H1 (cell line): ENCODE measurements around the gene PHRF1. TPM values are rescaled to one million over a fixed set of nuclear protein-coding genes. Genes with fewer than 3 reads are reported as not detected.

ENCODE experiments used
- CTCF ChIA-PET: fragments of 300-600 bp; sonication (Branson Sonifier 250); formaldehyde crosslinking; loops from one replicate; lab custom pipeline; 2021; ENCODE audit not compliant: partially characterized antibody; lab: Charles Lee
- POLR2A ChIA-PET: fragments of 300-600 bp; sonication (Branson Sonifier 250); formaldehyde crosslinking; loops from one replicate; lab custom pipeline; 2021; ENCODE audit warnings: inconsistent platforms; ENCODE audit not compliant: partially characterized antibody; lab: Charles Lee
- DNase-seq, 2 experiments: peaks; one replicate each; pipeline versions ENCODE4 v3.0.0 to v3.0.0-alpha.2; 2010 to 2022; ENCODE audit warnings: low spot score in 2 of 2, low read depth in 1 of 2, mixed read lengths in 1 of 2
- FAIRE-seq: peaks from 2 replicates; lab custom pipeline; 2011; peaks lifted over from hg19 to GRCh38; lab: Jason Lieb, UNC
- H2AFZ ChIP-seq: 2 replicates; pipeline ENCODE4 v1.8.1; 2012; ENCODE audit warnings: low read length, inconsistent platforms
- H2AK5ac ChIP-seq: 2 replicates; pipeline ENCODE4 v1.6.1; 2013; ENCODE audit warnings: low read depth, low read length
- H2BK120ac ChIP-seq: replicated peaks from 2 replicates; pipeline ENCODE3; 2013; ENCODE audit warnings: low read depth, low read length, inconsistent platforms
- H2BK12ac ChIP-seq: 2 replicates; pipeline ENCODE4 v1.6.1; 2013; ENCODE audit warnings: low read depth, low read length
- H2BK15ac ChIP-seq: 2 replicates; pipeline ENCODE4 v1.6.1; 2013; ENCODE audit warnings: low read length
- H2BK20ac ChIP-seq: 2 replicates; pipeline ENCODE4 v1.6.1; 2013; ENCODE audit warnings: low read length
- H2BK5ac ChIP-seq: 2 replicates; pipeline ENCODE4 v1.6.1; 2013; ENCODE audit warnings: low read depth, low read length
- H3K14ac ChIP-seq: 2 replicates; pipeline ENCODE4 v1.6.1; 2013; ENCODE audit warnings: inconsistent platforms; ENCODE audit not compliant: insufficient read length
- H3K18ac ChIP-seq: 2 replicates; pipeline ENCODE4 v1.6.1; 2013; ENCODE audit warnings: low read length; ENCODE audit errors: extremely low read depth
- H3K23ac ChIP-seq: 2 replicates; pipeline ENCODE4 v1.6.1; 2013; ENCODE audit warnings: inconsistent platforms; ENCODE audit not compliant: insufficient read length
- H3K23me2 ChIP-seq: 2 replicates; pipeline ENCODE4 v1.6.1; 2013; ENCODE audit warnings: low read depth, low read length
- H3K27ac ChIP-seq: 2 replicates; pipeline ENCODE4 v1.6.1; 2011; ENCODE audit warnings: low read depth, low read length, inconsistent platforms
- H3K27me3 ChIP-seq, 4 experiments: replicated peaks in 1 of 4; 1 replicate in 1 of 4; 2 replicates in 3 of 4; pipeline versions ENCODE4 v1.6.1 to v1.8.1; 2011 to 2013; ENCODE audit warnings: low read length in 3 of 4, mild to moderate bottlenecking in 3 of 4, inconsistent platforms in 2 of 4, mixed read lengths in 2 of 4, moderate library complexity in 1 of 4; ENCODE audit not compliant: control insufficient read depth in 3 of 4, insufficient read depth in 3 of 4; ENCODE audit errors: extremely low read depth in 1 of 4
- H3K36me3 ChIP-seq, 4 experiments: 2 replicates each; pipeline versions ENCODE4 v1.6.1 to v1.8.1; 2011 to 2013; ENCODE audit warnings: mild to moderate bottlenecking in 4 of 4, low read length in 3 of 4, moderate library complexity in 2 of 4, control low read depth in 1 of 4, inconsistent platforms in 1 of 4; ENCODE audit not compliant: insufficient read depth in 4 of 4, control insufficient read depth in 2 of 4
- H3K4ac ChIP-seq: replicated peaks from 2 replicates; pipeline ENCODE3; 2013; ENCODE audit warnings: low read length, low read depth, mixed read lengths, inconsistent platforms; ENCODE audit not compliant: insufficient read length
- H3K4me1 ChIP-seq, 4 experiments: replicated peaks in 1 of 4; 1 replicate in 1 of 4; 2 replicates in 3 of 4; pipeline versions ENCODE4 v1.6.1 to v1.8.1; 2011 to 2013; ENCODE audit warnings: low read length in 3 of 4, inconsistent platforms in 2 of 4, mixed read lengths in 1 of 4; ENCODE audit not compliant: insufficient read depth in 4 of 4, control insufficient read depth in 3 of 4
- H3K4me2 ChIP-seq, 2 experiments: 2 replicates each; pipeline versions ENCODE4 v1.6.1 to v1.8.1; 2011 to 2013; ENCODE audit warnings: low read depth in 2 of 2, low read length in 2 of 2, control low read depth in 1 of 2, inconsistent platforms in 1 of 2, mild to moderate bottlenecking in 1 of 2; ENCODE audit not compliant: insufficient read depth in 1 of 2
- H3K4me3 ChIP-seq, 4 experiments: fragments of 200-600, 300-600 bp in 1 of 4; sonication (generic), shearing (Covaris generic), sonication (Bioruptor Twin) in 1 of 4; 2 replicates each; pipeline versions ENCODE4 v1.5.1 to v1.8.1; 2011 to 2016; ENCODE audit warnings: low read length in 4 of 4, low read depth in 3 of 4, control low read depth in 2 of 4, inconsistent platforms in 2 of 4, mild to moderate bottlenecking in 2 of 4, mixed read lengths in 1 of 4, moderate library complexity in 1 of 4; ENCODE audit not compliant: insufficient read depth in 2 of 4; ENCODE audit errors: extremely low read depth in 1 of 4
- H3K56ac ChIP-seq: replicated peaks from 2 replicates; pipeline ENCODE3; 2013; ENCODE audit warnings: low read depth, mild to moderate bottlenecking, mixed read lengths, low read length, inconsistent platforms; ENCODE audit not compliant: insufficient read length
- H3K79me1 ChIP-seq: 2 replicates; pipeline ENCODE4 v1.6.1; 2013; ENCODE audit warnings: low read depth, low read length, control low read depth
- H3K79me2 ChIP-seq, 2 experiments: 2 replicates each; pipeline versions ENCODE4 v1.6.1 to v1.8.1; 2012 to 2013; ENCODE audit warnings: low read length in 2 of 2, mild to moderate bottlenecking in 2 of 2, inconsistent platforms in 1 of 2; ENCODE audit not compliant: insufficient read depth in 2 of 2, control insufficient read depth in 1 of 2
- H3K9ac ChIP-seq, 4 experiments: replicated peaks in 1 of 4; 1 replicate in 1 of 4; 2 replicates in 3 of 4; pipeline versions ENCODE4 v1.6.1 to v1.8.1; 2011 to 2013; ENCODE audit warnings: low read depth in 3 of 4, low read length in 3 of 4, control low read depth in 2 of 4, mild to moderate bottlenecking in 2 of 4, moderate library complexity in 2 of 4, inconsistent platforms in 1 of 4; ENCODE audit errors: extremely low read depth in 1 of 4
- H3K9me3 ChIP-seq, 2 experiments: 2 replicates each; pipeline versions ENCODE4 v1.6.1 to v1.8.1; 2012 to 2013; ENCODE audit warnings: mild to moderate bottlenecking in 2 of 2, moderate library complexity in 2 of 2, control low read depth in 1 of 2, inconsistent platforms in 1 of 2, low read depth in 1 of 2, low read length in 1 of 2, mixed read lengths in 1 of 2; ENCODE audit not compliant: insufficient read depth in 2 of 2
- H4K20me1 ChIP-seq, 2 experiments: replicated peaks in 1 of 2; 2 replicates each; pipeline versions ENCODE3 to v1.8.1; 2011 to 2013; ENCODE audit warnings: inconsistent platforms in 2 of 2, low read length in 2 of 2, mild to moderate bottlenecking in 1 of 2; ENCODE audit not compliant: insufficient read depth in 2 of 2, control insufficient read depth in 1 of 2
- H4K5ac ChIP-seq: 2 replicates; pipeline ENCODE4 v1.6.1; 2013; ENCODE audit warnings: low read length, low read depth, mixed read lengths, inconsistent platforms; ENCODE audit not compliant: insufficient read length
- H4K8ac ChIP-seq: 2 replicates; pipeline ENCODE4 v1.8.0; 2013; ENCODE audit warnings: mild to moderate bottlenecking, moderate library complexity, low read length, inconsistent platforms; ENCODE audit not compliant: insufficient read depth; ENCODE audit errors: extremely low read depth
- H4K91ac ChIP-seq: replicated peaks from 2 replicates; pipeline ENCODE3; 2013; ENCODE audit warnings: low read length, mixed read lengths, inconsistent platforms; ENCODE audit not compliant: insufficient read length
- CREB1 ChIP-seq: IDR thresholded peaks from 2 replicates; pipeline ENCODE4 v1.6.1; 2012; ENCODE audit warnings: inconsistent platforms
- E2F6 ChIP-seq: IDR thresholded peaks from 2 replicates; pipeline ENCODE4 v1.6.1; 2012; ENCODE audit warnings: inconsistent platforms
- HDAC2 ChIP-seq, 2 experiments: fragments of 300-600 bp in 1 of 2; sonication (generic) in 1 of 2; IDR thresholded peaks; 2 replicates each; pipeline ENCODE4 v1.6.1; 2011 to 2012; ENCODE audit warnings: low read depth in 2 of 2, low read length in 2 of 2, mild to moderate bottlenecking in 2 of 2, moderate library complexity in 2 of 2, borderline replicate concordance in 1 of 2, inconsistent platforms in 1 of 2
- KDM4A ChIP-seq: IDR thresholded peaks from one replicate; pipeline ENCODE4 v1.7.1; 2012; ENCODE audit warnings: low read depth, mild to moderate bottlenecking, moderate library complexity, low read length, inconsistent platforms; ENCODE audit not compliant: severe bottlenecking
- POLR2AphosphoS5 ChIP-seq: IDR thresholded peaks from 2 replicates; pipeline ENCODE4 v1.6.1; 2011; ENCODE audit warnings: low read depth, low read length
- RXRA ChIP-seq: IDR thresholded peaks from 2 replicates; pipeline ENCODE4 v1.6.1; 2011; ENCODE audit warnings: low read depth, mild to moderate bottlenecking, low read length, moderate library complexity; ENCODE audit not compliant: insufficient read depth
- SAP30 ChIP-seq: fragments of 300-600 bp; sonication (generic); IDR thresholded peaks from 2 replicates; pipeline ENCODE4 v1.7.1; 2012; ENCODE audit warnings: low read length, moderate library complexity, mild to moderate bottlenecking, inconsistent platforms; ENCODE audit not compliant: insufficient read depth, insufficient replicate concordance
- WGBS, 2 experiments: shearing (Covaris generic) in 1 of 2; methylation state at CpG; one replicate each; pipeline versions ENCODE4 v1.1.6 to v1.1.7; 2013 to 2015; ENCODE audit warnings: low lambda C conversion rate in 2 of 2, mixed read lengths in 2 of 2, inconsistent platforms in 1 of 2, low coverage in 1 of 2, missing lambda C conversion rate in 1 of 2; ENCODE audit not compliant: insufficient replicate concordance in 2 of 2, insufficient coverage in 1 of 2, insufficient read length in 1 of 2; ENCODE audit errors: extremely low coverage in 1 of 2, missing lambda C conversion rate in 1 of 2; 5-methylcytosine and 5-hydroxymethylcytosine counted together
- polyA plus RNA-seq, 7 experiments: library from polyadenylated mRNA; depleted of rRNA in 3 of 7; stranded (reverse) in 5 of 7; unstranded in 2 of 7; fragments of >200 nt in 5 of 7; fragments of 200-250 nt in 2 of 7; gene quantifications; 1 replicate in 5 of 7; 2 replicates in 1 of 7; 4 replicates in 1 of 7; pipeline versions ENCODE4 v1.2.1 to v1.2.3, GENCODE V29; 2011 to 2013; ENCODE audit warnings: missing spikeins in 2 of 7, mixed read lengths in 2 of 7
- total RNA-seq: library from RNA; stranded (reverse); fragmentation: NEBNext Ultra II Directional; extraction: Animal tissue kit (Norgen Biotek cat#: 25700); gene quantifications from 2 replicates; pipeline ENCODE4 v1.2.1, GENCODE V29; 2021

PHRF1 gene
- total and polyA plus RNA-seq, 2 of the 8 experiments (the other 6 are each of a cell fraction or from before 2014, with no cell fraction given), result 13.4 to 37.3 TPM

DNA sequence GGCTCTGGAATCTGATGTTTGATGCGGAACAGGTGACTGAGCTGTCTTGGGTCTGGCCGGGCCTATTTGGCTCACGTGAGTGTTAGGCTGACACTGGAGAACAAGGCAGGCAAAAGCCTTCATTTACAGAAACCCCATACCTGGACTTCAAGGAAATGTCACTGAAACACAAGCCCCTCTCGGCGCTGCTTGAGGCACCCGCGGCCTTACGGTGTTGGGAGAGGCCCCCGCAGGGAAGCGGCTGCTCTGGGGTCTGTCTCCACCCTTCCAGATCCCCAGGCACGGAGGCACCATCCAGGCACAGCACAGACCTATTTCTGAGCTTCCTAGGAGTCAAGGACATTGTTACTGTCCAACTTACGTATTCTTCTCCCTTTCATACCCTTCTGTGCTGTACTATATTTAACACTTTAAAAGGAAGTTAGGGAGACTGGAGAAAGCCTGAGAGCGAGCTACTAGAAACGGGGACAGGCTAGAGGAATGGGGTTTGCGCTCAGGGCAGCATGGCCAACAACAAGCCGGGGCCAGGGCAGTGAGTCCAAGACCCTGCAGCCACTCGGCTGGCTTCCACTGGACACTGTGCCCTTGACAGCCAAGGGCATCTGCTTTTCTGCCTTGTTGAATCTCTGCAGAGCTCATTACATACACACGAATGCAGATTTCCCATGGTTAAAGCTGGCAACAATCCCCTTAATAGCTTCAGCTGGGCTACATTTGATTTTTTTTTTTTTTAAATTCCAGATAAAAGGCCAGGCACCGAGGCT lies 84.6 kb downstream of the PHRF1 start:
- H4K20me1 ChIP-seq, result peaks cover 5 to 8% of the 10 kb centered on the region in 2 experiments
- no peak overlapping the region for H3K18ac ChIP-seq
- CTCF ChIA-PET, result interaction anchor here (0.6 to 4.1 kb wide), 17 partner anchors 12 to 115 kb away, joined by 3 to 24 read pairs (median 4); no protein-coding TSS in a partner anchor
- no peak overlapping the region for H2BK15ac ChIP-seq
- no peak overlapping the region for H3K23ac ChIP-seq
- H3K4me2 ChIP-seq, result no peak overlapping the region
- no peaks in the 10 kb centered on the region; a peak in 1 of 4 replicates for H3K79me2 ChIP-seq
- H3K14ac ChIP-seq, result no peak overlapping the region
- no peak overlapping the region for H2AFZ ChIP-seq
- DNase-seq, result no peak
- H3K4me3 ChIP-seq, result no peak overlapping the region
- H4K8ac ChIP-seq, result no peak overlapping the region; the same call in 1 of the 2 replicates
- H3K27me3 ChIP-seq, result no peaks in the 10 kb centered on the region
- H4K5ac ChIP-seq, result no peak overlapping the region
- no peaks in the 10 kb centered on the region for H3K4me1 ChIP-seq
- no peak overlapping the region for H2BK5ac ChIP-seq
- no peaks in the 10 kb centered on the region; the same call in none of the 2 replicates for H3K79me1 ChIP-seq
- no peak overlapping the region for H3K56ac ChIP-seq
- no peak overlapping the region for H2BK20ac ChIP-seq
- peaks cover 0 to 4% of the 10 kb centered on the region in 2 experiments; a peak in 1 of 4 replicates for H3K9me3 ChIP-seq
- no peak overlapping the region for H3K4ac ChIP-seq
- FAIRE-seq, result no peak
- H3K23me2 ChIP-seq, result no peaks in the 10 kb centered on the region
- POLR2A ChIA-PET, result interaction anchor here (1.1 to 1.3 kb wide), 2 partner anchors 13 to 22 kb away, joined by 3 to 5 read pairs; no protein-coding TSS in a partner anchor
- no peak overlapping the region for H2BK12ac ChIP-seq
- no peak overlapping the region for H3K27ac ChIP-seq
- no peak overlapping the region for H2AK5ac ChIP-seq
- TF ChIP-seq SAP30 (no peak), E2F6 (no peak), KDM4A (no peak), RXRA (no peak), HDAC2 (IDR thresholded peaks at IDR 0.05; ENCODE audit: borderline replicate concordance in 1 of 2, low read depth in 2 of 2, low read length in 2 of 2) (no peak), CREB1 (no peak), POLR2AphosphoS5 (no peak)
- no peak overlapping the region for H3K9ac ChIP-seq
- WGBS, 2 experiments, result 94% methylated on average over 19 of the region's 19 CpGs; no CpG with 5 or more reads in 1 of the 2 experiments
- H3K36me3 ChIP-seq, result peaks cover 2 to 20% (median 4%) of the 10 kb centered on the region in 4 experiments; a peak in 6 of 8 replicates
- no peak overlapping the region for H2BK120ac ChIP-seq
- no peak overlapping the region for H4K91ac ChIP-seq
